Erythroblast (primary cell): ENCODE measurements around the gene IGFL4.

Source experiments
- GATA1 ChIP-seq: IDR thresholded peaks from 2 replicates; pipeline ENCODE4 v1.6.1; 2011; ENCODE audit warnings: low read depth, mild to moderate bottlenecking, control low read depth, low read length, moderate library complexity
- POLR2A ChIP-seq: IDR thresholded peaks from 2 replicates; pipeline ENCODE4 v1.6.1; 2011; ENCODE audit warnings: mild to moderate bottlenecking, low read length

- TF ChIP-seq POLR2A (no peak), GATA1 (no peak)
These were observed 2.7 kb upstream of the IGFL4 start for GRCh38 chr19:46043519-46043918.
